ENCODE results near the gene HIF3A. TPM values are rescaled to one million over a fixed set of nuclear protein-coding genes. Genes with fewer than 3 reads are reported as not detected.

The HIF3A gene
- total and polyA plus RNA-seq, 2 of the 4 experiments (the other 2 are of a cell fraction) = 0.02 TPM; not detected in 1

- no peak overlapping the region for H3K4me3 ChIP-seq (ENCODE audit: insufficient read depth, low read depth, low read length)
- H3K9me1 ChIP-seq (ENCODE audit: insufficient read depth, low read length) = no peaks in the 10 kb centered on the region
- no peak overlapping the region for H3K14ac ChIP-seq (replicated peaks; ENCODE audit: low read depth, low read length)
- no peak overlapping the region for H3K4me2 ChIP-seq (ENCODE audit: low read depth, low read length)
- H3K79me1 ChIP-seq (ENCODE audit: low read depth in 1 of 2, low read length in 2 of 2) = no peaks in the 10 kb centered on the region
- H2BK20ac ChIP-seq (ENCODE audit: low read depth, low read length) = no peak overlapping the region
- H2AK9ac ChIP-seq (replicated peaks; ENCODE audit: low read depth, low read length, poor library complexity) = no peak overlapping the region
- no peak for ATAC-seq (ENCODE audit: low read depth)
- ChIA-PET CTCF (interaction anchor here (0.6 to 1.9 kb wide), 2 partner anchors 15 to 45 kb away, joined by 3 to 4 read pairs; no protein-coding TSS in a partner anchor), POLR2A (ENCODE audit: unreplicated experiment) (no interaction called here)
- intact Hi-C loops (cut with micrococcal nuclease) = no loop called here
- H4K5ac ChIP-seq (ENCODE audit: low read depth, low read length) = no peak overlapping the region
- no peak overlapping the region for H4K8ac ChIP-seq (ENCODE audit: low read depth in 2 of 2, low read length in 2 of 2)
- TF ChIP-seq BHLHE40 (IDR thresholded peaks at IDR 0.05; ENCODE audit: low read depth, low read length) = no peak
- TF ChIP-seq ELK1 (IDR thresholded peaks at IDR 0.05; ENCODE audit: borderline replicate concordance, low read depth, low read length) = no peak
- TF ChIP-seq RAD21 (IDR thresholded peaks at IDR 0.05; ENCODE audit: low read length) = no peak
- no peak for TF ChIP-seq POLR2A (IDR thresholded peaks at IDR 0.05; ENCODE audit: low read depth, low read length)
- no peak for TF ChIP-seq CEBPB (IDR thresholded peaks at IDR 0.05; ENCODE audit: low read depth, low read length)
- no peak for TF ChIP-seq CTCF (conservative IDR thresholded peaks at IDR 0.05; ENCODE audit: low read depth, low read length)
- TF ChIP-seq NFE2L2 (IDR thresholded peaks at IDR 0.05; ENCODE audit: low read depth, low read length) = no peak
- H2BK120ac ChIP-seq (ENCODE audit: low read depth, low read length) = no peak overlapping the region
- H3K9ac ChIP-seq (ENCODE audit: low read depth, low read length) = no peak overlapping the region
- peaks cover 6% of the 10 kb centered on the region for H3K9me3 ChIP-seq (ENCODE audit: control insufficient read depth, insufficient read depth, low read length)
- in situ Hi-C loops (cut with MboI; ENCODE audit: low sequenced_read_pairs) = no loop called here
- H2BK5ac ChIP-seq (ENCODE audit: low read depth, low read length, poor library complexity, severe bottlenecking) = no peak overlapping the region
- H3K4ac ChIP-seq (ENCODE audit: low read depth, low read length) = no peak overlapping the region
- H3K56ac ChIP-seq (ENCODE audit: extremely low read depth, insufficient read depth, low read length) = no peak overlapping the region
- H3K23ac ChIP-seq (ENCODE audit: low read depth, low read length) = no peak overlapping the region
- H4K20me1 ChIP-seq (ENCODE audit: insufficient read depth, low read length) = no peaks in the 10 kb centered on the region
- peaks cover 45% of the 10 kb centered on the region for H3K27me3 ChIP-seq (ENCODE audit: control insufficient read depth, insufficient read depth, low read length)
- BruUV-seq (replicated peaks) = no TSS peak
- peaks cover 4% of the 10 kb centered on the region; the same call in 1 of the 2 replicates for H3K4me1 ChIP-seq (ENCODE audit: control insufficient read depth, insufficient read depth, low read length)
- H3K18ac ChIP-seq (ENCODE audit: low read depth, low read length) = no peak overlapping the region
- no peak overlapping the region for H4K91ac ChIP-seq (ENCODE audit: insufficient read depth, low read depth, low read length)
- H2AK5ac ChIP-seq (ENCODE audit: low read depth, low read length) = no peak overlapping the region
- dilution Hi-C loops (cut with HindIII; ENCODE audit: low sequenced_read_pairs, unreplicated experiment) = no loop called here
- no peak overlapping the region for H3K27ac ChIP-seq (ENCODE audit: insufficient read depth, low read length)
- H3K36me3 ChIP-seq (ENCODE audit: control insufficient read depth, insufficient read depth, low read length) = no peaks in the 10 kb centered on the region
- H2BK15ac ChIP-seq (ENCODE audit: low read depth, low read length) = no peak overlapping the region
- no peak overlapping the region for H2AFZ ChIP-seq (replicated peaks; ENCODE audit: low read length, poor library complexity)
- 90% methylated on average over 4 of the region's 5 CpGs; no CpG with 5 or more reads in 1 of the 2 experiments for WGBS, 2 experiments (ENCODE audit: extremely low coverage in 2 of 2, insufficient read length in 1 of 2)
- no peak for DNase-seq
Measured at GRCh38 chr19:46295401-46296201, 1.2 kb upstream of the HIF3A start.
